SK-N-SH (cell line): ENCODE data around the gene IGF2. TPM values are rescaled to one million over a fixed set of nuclear protein-coding genes. Genes with fewer than 3 reads are reported as not detected.

Experiments
- CTCF ChIA-PET: fragments of 300-600, 350-600 bp; formaldehyde crosslinking; extraction: SDS; loops from one replicate; lab custom pipeline; 2021; lab: Yijun Ruan, JAX
- POLR2A ChIA-PET: fragments of 350-600 bp; sonication (Branson Sonifier 250); formaldehyde crosslinking; extraction: SDS; loops from one replicate; lab custom pipeline; 2020; ENCODE audit warnings: antibody characterized with exemption, inconsistent platforms; lab: Yijun Ruan, JAX
- DNase-seq: peaks from one replicate; pipeline ENCODE4 v3.0.0; 2012
- H2AFZ ChIP-seq: fragments of 200-600 bp; sonication (generic); 2 replicates; pipeline ENCODE4 v1.8.1; 2016; ENCODE audit warnings: antibody characterized with exemption, mild to moderate bottlenecking, low read depth
- H3F3A ChIP-seq: fragments of 200-600 bp; sonication (generic); replicated peaks from 2 replicates; pipeline ENCODE3; 2016; ENCODE audit warnings: antibody characterized with exemption, mild to moderate bottlenecking; ENCODE audit not compliant: insufficient read depth
- H3K27ac ChIP-seq, 2 experiments: fragments of 200-500 bp in 1 of 2; fragments of 200-600 bp in 1 of 2; sonication (Bioruptor generic) in 1 of 2; sonication (generic), shearing (Covaris generic) in 1 of 2; 2 replicates each; pipeline versions ENCODE4 v1.5.1 to v1.6.1; 2014 to 2016; ENCODE audit warnings: low read depth in 2 of 2, inconsistent platforms in 1 of 2, low read length in 1 of 2, mild to moderate bottlenecking in 1 of 2, mixed read lengths in 1 of 2
- H3K27me3 ChIP-seq: fragments of 200-600 bp; sonication (generic), shearing (Covaris generic); 2 replicates; pipeline ENCODE4 v1.6.1; 2016; ENCODE audit warnings: mixed run types; ENCODE audit not compliant: insufficient read depth
- H3K36me3 ChIP-seq, 2 experiments: fragments of 200-500 bp in 1 of 2; fragments of 200-600 bp in 1 of 2; sonication (Bioruptor generic) in 1 of 2; sonication (generic) in 1 of 2; replicated peaks in 1 of 2; 2 replicates each; pipeline versions ENCODE3 to v1.5.1; 2014 to 2016; ENCODE audit warnings: low read length in 1 of 2, mild to moderate bottlenecking in 1 of 2; ENCODE audit not compliant: insufficient read depth in 2 of 2, control insufficient read depth in 1 of 2
- H3K4me1 ChIP-seq, 2 experiments: fragments of 200-500 bp in 1 of 2; fragments of 200-600 bp in 1 of 2; sonication (Bioruptor generic) in 1 of 2; sonication (generic), shearing (Covaris generic) in 1 of 2; 2 replicates each; pipeline versions ENCODE4 v1.5.1 to v1.6.1; 2014 to 2016; ENCODE audit warnings: low read depth in 1 of 2, low read length in 1 of 2, mixed run types in 1 of 2; ENCODE audit not compliant: insufficient read depth in 2 of 2, control insufficient read depth in 1 of 2
- H3K4me2 ChIP-seq: fragments of 200-600 bp; sonication (generic), shearing (Covaris generic); 2 replicates; pipeline ENCODE4 v1.6.1; 2017; ENCODE audit warnings: mixed run types
- H3K4me3 ChIP-seq, 2 experiments: fragments of 200-500 bp in 1 of 2; fragments of 200-600 bp in 1 of 2; sonication (Bioruptor generic) in 1 of 2; sonication (generic), shearing (Covaris generic) in 1 of 2; 2 replicates each; pipeline versions ENCODE4 v1.5.1 to v1.8.1; 2014 to 2016; ENCODE audit warnings: low read depth in 2 of 2, inconsistent platforms in 1 of 2, low read length in 1 of 2, mild to moderate bottlenecking in 1 of 2, mixed read lengths in 1 of 2, moderate library complexity in 1 of 2
- H3K79me2 ChIP-seq: fragments of 200-600 bp; sonication (generic); 2 replicates; pipeline ENCODE4 v1.8.1; 2017; ENCODE audit warnings: mild to moderate bottlenecking; ENCODE audit not compliant: insufficient read depth
- H3K9ac ChIP-seq: fragments of 200-600 bp; sonication (generic); 2 replicates; pipeline ENCODE4 v1.6.1; 2017; ENCODE audit warnings: mixed run types
- H3K9me2 ChIP-seq: fragments of 200-600 bp; sonication (generic); 2 replicates; pipeline ENCODE4 v1.6.1; 2017; ENCODE audit warnings: mixed run types
- H3K9me3 ChIP-seq: fragments of 200-600 bp; sonication (generic); 2 replicates; pipeline ENCODE4 v1.6.1; 2017; ENCODE audit warnings: mixed run types, mild to moderate bottlenecking, moderate library complexity
- H4K20me1 ChIP-seq: fragments of 200-600 bp; sonication (generic); 2 replicates; pipeline ENCODE4 v1.6.1; 2017; ENCODE audit warnings: mild to moderate bottlenecking, mixed run types; ENCODE audit not compliant: insufficient read depth
- CHD2 ChIP-seq: fragments of 150-350 bp; IDR thresholded peaks from 2 replicates; pipeline ENCODE4 v1.6.1; 2018; ENCODE audit warnings: low read length; ENCODE audit not compliant: partially characterized antibody
- EP300 ChIP-seq, 2 experiments: IDR thresholded peaks; 2 replicates each; pipeline versions ENCODE4 v1.4.0 to v1.6.1; 2012; ENCODE audit warnings: borderline replicate concordance in 1 of 2, low read depth in 1 of 2, low read length in 1 of 2
- FOSL2 ChIP-seq: IDR thresholded peaks from 2 replicates; pipeline ENCODE4 v1.4.0; 2012; ENCODE audit warnings: low read depth, mild to moderate bottlenecking, moderate library complexity, borderline replicate concordance
- GATA2 ChIP-seq: sonication (generic); formaldehyde crosslinking; IDR thresholded peaks from 2 replicates; pipeline ENCODE4 v1.5.0; 2020; ENCODE audit warnings: mild to moderate bottlenecking, missing genetic modification reagents
- JUND ChIP-seq: IDR thresholded peaks from 2 replicates; pipeline ENCODE4 v1.4.0; 2012
- MEF2A ChIP-seq: IDR thresholded peaks from 2 replicates; pipeline ENCODE4 v1.4.0; 2012; ENCODE audit warnings: low read depth, borderline replicate concordance
- MXI1 ChIP-seq: IDR thresholded peaks from 2 replicates; pipeline ENCODE4 v1.6.1; 2012; ENCODE audit warnings: mild to moderate bottlenecking, low read depth, low read length, improper control_type of control experiment
- NFIC ChIP-seq: IDR thresholded peaks from 2 replicates; pipeline ENCODE4 v1.4.0; 2012; ENCODE audit warnings: borderline replicate concordance
- POLR2AphosphoS5 ChIP-seq: IDR thresholded peaks from 2 replicates; pipeline ENCODE4 v1.6.1; 2012; ENCODE audit warnings: low read depth, low read length
- RCOR1 ChIP-seq: fragments of 150-350 bp; IDR thresholded peaks from 2 replicates; pipeline ENCODE4 v1.6.1; 2017; ENCODE audit warnings: antibody characterized with exemption, low read length
- RFX5 ChIP-seq: IDR thresholded peaks from 2 replicates; pipeline ENCODE4 v1.6.1; 2012; ENCODE audit warnings: mild to moderate bottlenecking, improper control_type of control experiment, low read length
- RXRA ChIP-seq: IDR thresholded peaks from 2 replicates; pipeline ENCODE4 v1.4.0; 2012; ENCODE audit warnings: low read depth, mild to moderate bottlenecking, borderline replicate concordance
- SIN3A ChIP-seq: IDR thresholded peaks from 2 replicates; pipeline ENCODE4 v1.6.1; 2012; ENCODE audit warnings: low read depth, mild to moderate bottlenecking, low read length, moderate library complexity, borderline replicate concordance
- SMC3 ChIP-seq: IDR thresholded peaks from 2 replicates; pipeline ENCODE4 v1.6.1; 2012; ENCODE audit warnings: low read depth, low read length, improper control_type of control experiment
- TAF1 ChIP-seq: IDR thresholded peaks from 2 replicates; pipeline ENCODE4 v1.6.1; 2012; ENCODE audit warnings: low read depth, mild to moderate bottlenecking, low read length, moderate library complexity, borderline replicate concordance
- TCF12 ChIP-seq: IDR thresholded peaks from 2 replicates; pipeline ENCODE4 v1.4.0; 2012
- TEAD4 ChIP-seq: IDR thresholded peaks from 2 replicates; pipeline ENCODE4 v1.4.0; 2012; ENCODE audit warnings: mild to moderate bottlenecking, borderline replicate concordance; ENCODE audit not compliant: insufficient read depth
- YY1 ChIP-seq: IDR thresholded peaks from 2 replicates; pipeline ENCODE4 v1.4.0; 2012; ENCODE audit warnings: low read depth, mild to moderate bottlenecking
- WGBS: methylation state at CpG from one replicate; pipeline ENCODE4 v1.1.6; 2017; ENCODE audit warnings: low lambda C conversion rate; 5-methylcytosine and 5-hydroxymethylcytosine counted together
- polyA plus RNA-seq, 3 experiments: library from polyadenylated mRNA; depleted of rRNA; stranded (reverse); fragments of >200 nt; gene quantifications; 2 replicates each; pipeline ENCODE4 v1.2.3, GENCODE V29; 2012
- TF ChIP-seq, protein P1 (sequence below): IDR thresholded peaks from 2 replicates; pipeline ENCODE4 v1.6.1; 2012; ENCODE audit warnings: mild to moderate bottlenecking, low read depth, low read length, moderate library complexity
- TF ChIP-seq, protein P2 (sequence below): IDR thresholded peaks from 2 replicates; pipeline ENCODE4 v1.4.0; 2012; ENCODE audit warnings: low read depth, borderline replicate concordance
- TF ChIP-seq, protein P3 (sequence below): IDR thresholded peaks from 2 replicates; pipeline ENCODE4; 2012

IGF2 gene
- polyA plus RNA-seq, 1 of the 3 experiments (the other 2 are of a cell fraction) = 0.05 TPM

DNA sequence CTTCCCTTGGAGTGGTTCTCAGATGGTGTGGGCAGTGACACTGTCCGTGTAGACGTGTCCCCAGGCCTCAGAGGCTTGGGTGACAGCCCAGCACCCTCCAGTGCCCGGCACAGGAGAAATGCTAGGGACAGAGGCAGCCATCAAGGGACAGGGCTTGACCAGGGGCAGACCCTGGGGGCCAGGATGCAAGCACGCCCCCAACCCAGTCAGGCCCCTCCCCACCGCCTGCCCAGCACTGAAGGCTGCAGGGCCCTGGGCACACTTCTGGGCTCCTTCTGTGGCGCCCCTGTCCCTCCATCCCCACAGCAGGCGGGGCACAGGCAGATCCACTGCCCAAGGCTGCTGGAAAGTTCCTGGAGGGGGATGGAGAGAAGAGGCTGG, 11.1 kb downstream of the IGF2 start:
- no peak for DNase-seq
- Histone ChIP-seq H4K20me1 (no peaks in the 10 kb centered on the region), H3K4me3 (no peak overlapping the region), H3F3A (no peaks in the 10 kb centered on the region), H3K27me3 (no peaks in the 10 kb centered on the region), H3K4me2 (no peak overlapping the region), H3K9me2 (no peaks in the 10 kb centered on the region), H3K27ac (no peak overlapping the region), H3K9me3 (no peaks in the 10 kb centered on the region), H3K4me1 (peaks cover 0 to 5% of the 10 kb centered on the region in 2 experiments; a peak in 1 of 4 replicates), H3K79me2 (no peaks in the 10 kb centered on the region), H3K36me3 (no peaks in the 10 kb centered on the region), H2AFZ (no peak overlapping the region), H3K9ac (no peak overlapping the region)
- TF ChIP-seq SMC3 = no peak
- TF ChIP-seq RCOR1 = no peak
- no peak for TF ChIP-seq TEAD4
- TF ChIP-seq, protein P1, sequence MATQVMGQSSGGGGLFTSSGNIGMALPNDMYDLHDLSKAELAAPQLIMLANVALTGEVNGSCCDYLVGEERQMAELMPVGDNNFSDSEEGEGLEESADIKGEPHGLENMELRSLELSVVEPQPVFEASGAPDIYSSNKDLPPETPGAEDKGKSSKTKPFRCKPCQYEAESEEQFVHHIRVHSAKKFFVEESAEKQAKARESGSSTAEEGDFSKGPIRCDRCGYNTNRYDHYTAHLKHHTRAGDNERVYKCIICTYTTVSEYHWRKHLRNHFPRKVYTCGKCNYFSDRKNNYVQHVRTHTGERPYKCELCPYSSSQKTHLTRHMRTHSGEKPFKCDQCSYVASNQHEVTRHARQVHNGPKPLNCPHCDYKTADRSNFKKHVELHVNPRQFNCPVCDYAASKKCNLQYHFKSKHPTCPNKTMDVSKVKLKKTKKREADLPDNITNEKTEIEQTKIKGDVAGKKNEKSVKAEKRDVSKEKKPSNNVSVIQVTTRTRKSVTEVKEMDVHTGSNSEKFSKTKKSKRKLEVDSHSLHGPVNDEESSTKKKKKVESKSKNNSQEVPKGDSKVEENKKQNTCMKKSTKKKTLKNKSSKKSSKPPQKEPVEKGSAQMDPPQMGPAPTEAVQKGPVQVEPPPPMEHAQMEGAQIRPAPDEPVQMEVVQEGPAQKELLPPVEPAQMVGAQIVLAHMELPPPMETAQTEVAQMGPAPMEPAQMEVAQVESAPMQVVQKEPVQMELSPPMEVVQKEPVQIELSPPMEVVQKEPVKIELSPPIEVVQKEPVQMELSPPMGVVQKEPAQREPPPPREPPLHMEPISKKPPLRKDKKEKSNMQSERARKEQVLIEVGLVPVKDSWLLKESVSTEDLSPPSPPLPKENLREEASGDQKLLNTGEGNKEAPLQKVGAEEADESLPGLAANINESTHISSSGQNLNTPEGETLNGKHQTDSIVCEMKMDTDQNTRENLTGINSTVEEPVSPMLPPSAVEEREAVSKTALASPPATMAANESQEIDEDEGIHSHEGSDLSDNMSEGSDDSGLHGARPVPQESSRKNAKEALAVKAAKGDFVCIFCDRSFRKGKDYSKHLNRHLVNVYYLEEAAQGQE = no peak
- 24% methylated on average over 2 of the region's 7 CpGs for WGBS
- POLR2A ChIA-PET = interaction anchor here (0.8 to 3.4 kb wide), 4 partner anchors 11 to 179 kb away, joined by 3 to 20 read pairs (median 4); partner anchors contain the start of gene IGF2
- CTCF ChIA-PET = interaction anchor here (1.3 to 1.9 kb wide), 2 partner anchors 23 to 24 kb away, joined by 4 to 12 read pairs; no protein-coding TSS in a partner anchor

GRCh38 chr11:2127482-2128129, 11.6 kb downstream of the IGF2 start:
- POLR2A ChIA-PET = interaction anchor here (0.8 to 3.4 kb wide), 6 partner anchors 9 to 179 kb away, joined by 3 to 20 read pairs (median 4); partner anchors contain the start of gene IGF2
- Histone ChIP-seq H3K79me2 (no peaks in the 10 kb centered on the region), H3K9ac (no peak overlapping the region), H3K9me2 (no peaks in the 10 kb centered on the region), H3K4me3 (no peak overlapping the region), H3K27me3 (no peaks in the 10 kb centered on the region), H3K9me3 (no peaks in the 10 kb centered on the region), H3K4me1 (peaks cover 0 to 2% of the 10 kb centered on the region in 2 experiments; a peak in 1 of 4 replicates), H2AFZ (no peak overlapping the region), H3K27ac (no peak overlapping the region), H3K4me2 (no peak overlapping the region), H4K20me1 (no peaks in the 10 kb centered on the region), H3F3A (no peaks in the 10 kb centered on the region), H3K36me3 (no peaks in the 10 kb centered on the region)
- 47% methylated on average over 4 of the region's 8 CpGs for WGBS
- CTCF ChIA-PET = interaction anchor here (0.8 to 1.9 kb wide), 4 partner anchors 24 to 91 kb away, joined by 3 to 12 read pairs (median 4); no protein-coding TSS in a partner anchor
- TF ChIP-seq NFIC (no peak), TCF12 (no peak), CHD2 (no peak), MEF2A (no peak), EP300 (IDR thresholded peaks at IDR 0.05; ENCODE audit: borderline replicate concordance in 1 of 2, low read depth in 1 of 2, low read length in 1 of 2) (no peak), RXRA (no peak), GATA2 (CRISPR knock-in tag) (no peak), JUND (no peak), TAF1 (no peak), RFX5 (no peak), SIN3A (no peak), RCOR1 (no peak), FOSL2 (no peak), MXI1 (no peak), POLR2AphosphoS5 (no peak), YY1 (no peak)
- TF ChIP-seq, protein P2, sequence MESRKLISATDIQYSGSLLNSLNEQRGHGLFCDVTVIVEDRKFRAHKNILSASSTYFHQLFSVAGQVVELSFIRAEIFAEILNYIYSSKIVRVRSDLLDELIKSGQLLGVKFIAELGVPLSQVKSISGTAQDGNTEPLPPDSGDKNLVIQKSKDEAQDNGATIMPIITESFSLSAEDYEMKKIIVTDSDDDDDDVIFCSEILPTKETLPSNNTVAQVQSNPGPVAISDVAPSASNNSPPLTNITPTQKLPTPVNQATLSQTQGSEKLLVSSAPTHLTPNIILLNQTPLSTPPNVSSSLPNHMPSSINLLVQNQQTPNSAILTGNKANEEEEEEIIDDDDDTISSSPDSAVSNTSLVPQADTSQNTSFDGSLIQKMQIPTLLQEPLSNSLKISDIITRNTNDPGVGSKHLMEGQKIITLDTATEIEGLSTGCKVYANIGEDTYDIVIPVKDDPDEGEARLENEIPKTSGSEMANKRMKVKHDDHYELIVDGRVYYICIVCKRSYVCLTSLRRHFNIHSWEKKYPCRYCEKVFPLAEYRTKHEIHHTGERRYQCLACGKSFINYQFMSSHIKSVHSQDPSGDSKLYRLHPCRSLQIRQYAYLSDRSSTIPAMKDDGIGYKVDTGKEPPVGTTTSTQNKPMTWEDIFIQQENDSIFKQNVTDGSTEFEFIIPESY = no peak
- TF ChIP-seq, protein P3, sequence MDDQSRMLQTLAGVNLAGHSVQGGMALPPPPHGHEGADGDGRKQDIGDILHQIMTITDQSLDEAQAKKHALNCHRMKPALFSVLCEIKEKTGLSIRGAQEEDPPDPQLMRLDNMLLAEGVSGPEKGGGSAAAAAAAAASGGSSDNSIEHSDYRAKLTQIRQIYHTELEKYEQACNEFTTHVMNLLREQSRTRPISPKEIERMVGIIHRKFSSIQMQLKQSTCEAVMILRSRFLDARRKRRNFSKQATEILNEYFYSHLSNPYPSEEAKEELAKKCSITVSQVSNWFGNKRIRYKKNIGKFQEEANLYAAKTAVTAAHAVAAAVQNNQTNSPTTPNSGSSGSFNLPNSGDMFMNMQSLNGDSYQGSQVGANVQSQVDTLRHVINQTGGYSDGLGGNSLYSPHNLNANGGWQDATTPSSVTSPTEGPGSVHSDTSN = no peak
- DNase-seq = no peak
